Liver (tissue), 9 donors: ENCODE results near the gene ARHGEF4. TPM values are rescaled to one million over a fixed set of nuclear protein-coding genes. Genes with fewer than 3 reads are reported as not detected.

ENCODE experiments used
- DNase-seq: peaks from one replicate; pipeline ENCODE4 v3.0.0-alpha.2; 2017; ENCODE audit warnings: low spot score
- H3K27ac ChIP-seq, 2 donors: one replicate each; pipeline ENCODE4 v1.7.0; 2013; ENCODE audit warnings: inconsistent platforms in 2 of 2, low read length in 2 of 2, control low read depth in 1 of 2, low read depth in 1 of 2, mild to moderate bottlenecking in 1 of 2
- H3K27me3 ChIP-seq, 4 donors: one replicate each; pipeline versions ENCODE4 v1.6.1 to v1.7.0; 2013; ENCODE audit warnings: low read length in 3 of 4, inconsistent platforms in 1 of 4, mild to moderate bottlenecking in 1 of 4, moderate library complexity in 1 of 4; ENCODE audit not compliant: control insufficient read depth in 4 of 4, insufficient read depth in 4 of 4
- H3K36me3 ChIP-seq, 4 donors: one replicate each; pipeline versions ENCODE4 v1.6.1 to v1.7.0; 2013; ENCODE audit warnings: low read length in 3 of 4, mild to moderate bottlenecking in 3 of 4, low read depth in 1 of 4, moderate library complexity in 1 of 4; ENCODE audit not compliant: control insufficient read depth in 4 of 4, insufficient read depth in 3 of 4
- H3K4me1 ChIP-seq, 4 donors: one replicate each; pipeline versions ENCODE4 v1.6.1 to v1.7.0; 2013; ENCODE audit warnings: low read length in 3 of 4, mild to moderate bottlenecking in 3 of 4, moderate library complexity in 1 of 4; ENCODE audit not compliant: control insufficient read depth in 4 of 4, insufficient read depth in 4 of 4
- H3K4me3 ChIP-seq, 3 donors: one replicate each; pipeline versions ENCODE4 v1.6.1 to v1.7.0; 2013; ENCODE audit warnings: low read length in 3 of 3, control low read depth in 1 of 3, low read depth in 1 of 3, mild to moderate bottlenecking in 1 of 3
- H3K9ac ChIP-seq, 2 donors: one replicate each; pipeline ENCODE4 v1.7.0; 2013; ENCODE audit warnings: low read length in 2 of 2, mild to moderate bottlenecking in 2 of 2, moderate library complexity in 2 of 2, control low read depth in 1 of 2, low read depth in 1 of 2
- H3K9me3 ChIP-seq, 4 donors: one replicate each; pipeline versions ENCODE4 v1.6.1 to v1.7.0; 2013; ENCODE audit warnings: low read length in 3 of 4; ENCODE audit not compliant: control insufficient read depth in 4 of 4
- EGR1 ChIP-seq, 2 donors: IDR thresholded peaks; 2 replicates each; pipeline ENCODE4 v1.6.1; 2016 to 2018; ENCODE audit warnings: antibody characterized with exemption in 2 of 2, low read depth in 2 of 2
- FOXA1 ChIP-seq: IDR thresholded peaks from 2 replicates; pipeline ENCODE4 v1.6.1; 2016; ENCODE audit warnings: antibody characterized with exemption
- FOXA2 ChIP-seq: IDR thresholded peaks from 2 replicates; pipeline ENCODE4 v1.6.1; 2016; ENCODE audit warnings: antibody characterized with exemption
- GABPA ChIP-seq, 2 donors: IDR thresholded peaks in 1 of 2; conservative IDR thresholded peaks in 1 of 2; 2 replicates each; pipeline ENCODE4 v1.6.1; 2016; ENCODE audit warnings: antibody characterized with exemption in 2 of 2, mild to moderate bottlenecking in 1 of 2, moderate library complexity in 1 of 2
- HNF4A ChIP-seq, 2 donors: conservative IDR thresholded peaks; 2 replicates each; pipeline ENCODE4 v1.6.1; 2016; ENCODE audit warnings: antibody characterized with exemption in 2 of 2, mild to moderate bottlenecking in 2 of 2
- HNF4G ChIP-seq: IDR thresholded peaks from 2 replicates; pipeline ENCODE4 v1.6.1; 2016; ENCODE audit warnings: antibody characterized with exemption
- JUND ChIP-seq, 2 donors: IDR thresholded peaks; 2 replicates each; pipeline ENCODE4 v1.6.1; 2016; ENCODE audit warnings: antibody characterized with exemption in 2 of 2
- NR2F2 ChIP-seq: IDR thresholded peaks from 2 replicates; pipeline ENCODE4 v1.6.1; 2016; ENCODE audit warnings: antibody characterized with exemption
- RAD21 ChIP-seq, 2 donors: IDR thresholded peaks; 2 replicates each; pipeline ENCODE4 v1.6.1; 2016; ENCODE audit warnings: antibody characterized with exemption in 2 of 2, mild to moderate bottlenecking in 2 of 2
- RXRA ChIP-seq, 2 donors: IDR thresholded peaks; 2 replicates each; pipeline ENCODE4 v1.6.1; 2017 to 2018; ENCODE audit warnings: antibody characterized with exemption in 2 of 2, mild to moderate bottlenecking in 1 of 2
- SP1 ChIP-seq: IDR thresholded peaks from 2 replicates; pipeline ENCODE4 v1.6.1; 2018; ENCODE audit warnings: antibody characterized with exemption, mild to moderate bottlenecking
- TAF1 ChIP-seq: conservative IDR thresholded peaks from 2 replicates; pipeline ENCODE4 v1.6.1; 2016; ENCODE audit warnings: antibody characterized with exemption, mild to moderate bottlenecking
- YY1 ChIP-seq: IDR thresholded peaks from 2 replicates; pipeline ENCODE4 v1.6.1; 2016; ENCODE audit warnings: antibody characterized with exemption, mild to moderate bottlenecking
- polyA plus RNA-seq, 2 donors: library from polyadenylated mRNA; stranded (reverse) in 1 of 2; unstranded in 1 of 2; fragments of 200-250 nt in 1 of 2; fragments of >200 nt in 1 of 2; fragmentation: Nextera tagmentation in 1 of 2; extraction: Ambion mirVana in 1 of 2; gene quantifications; one replicate each; pipeline versions ENCODE4 v1.2.1 to v1.2.3, GENCODE V29; 2013 to 2015
- total RNA-seq, 2 donors: library from RNA; depleted of rRNA; stranded (reverse); fragments of >200 nt; gene quantifications; one replicate each; pipeline ENCODE4 v1.2.3, GENCODE V29; 2014
- TF ChIP-seq, protein P1 (sequence below): IDR thresholded peaks from 2 replicates; pipeline ENCODE4 v1.6.1; 2016; ENCODE audit warnings: antibody characterized with exemption
- TF ChIP-seq, protein P2 (sequence below): IDR thresholded peaks from 2 replicates; pipeline ENCODE4 v1.6.1; 2016; ENCODE audit warnings: antibody characterized with exemption, mild to moderate bottlenecking
- TF ChIP-seq, protein P3 (sequence below): IDR thresholded peaks from 2 replicates; pipeline ENCODE4 v1.6.1; 2016; ENCODE audit warnings: antibody characterized with exemption
- TF ChIP-seq, protein P4 (sequence below): fragments of 150-350 bp; IDR thresholded peaks from 2 replicates; pipeline ENCODE4 v1.5.1; 2017; ENCODE audit warnings: improper control_type of control experiment, low read depth, low read length; ENCODE audit not compliant: missing input control
- TF ChIP-seq, protein P5 (sequence below): IDR thresholded peaks from 2 replicates; pipeline ENCODE4 v1.6.1; 2016; ENCODE audit warnings: antibody characterized with exemption
- donor health status: healthy.
- donor health status: healthy.
- donor health status: healthy.
- donor health status: healthy.
- donor health status: healthy.

ARHGEF4 gene
- total and polyA plus RNA-seq, 4 donors: 0.08 TPM; not detected in 2

DNA sequence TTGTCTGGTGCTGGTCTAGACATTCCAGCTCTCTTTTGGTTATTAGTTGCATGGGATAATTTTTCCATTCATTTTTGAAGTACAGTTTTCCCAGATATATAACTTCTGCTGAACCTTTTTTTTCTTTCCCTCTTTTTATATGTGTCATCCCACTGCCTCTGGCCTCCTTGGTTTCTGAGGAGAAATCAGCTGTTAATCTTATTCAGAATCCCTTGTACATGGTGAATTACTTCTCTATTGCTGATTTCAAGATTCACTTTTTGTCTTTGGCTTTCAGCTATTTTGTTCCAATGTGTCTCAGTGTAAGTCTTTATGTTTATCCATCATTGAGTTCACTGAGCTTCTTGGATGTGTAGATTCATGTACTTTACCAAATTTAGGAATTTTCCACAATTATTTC lies 99.7 kb downstream of the ARHGEF4 start:
- H3K4me3 ChIP-seq: no peak overlapping the region
- no peak for DNase-seq
- H3K4me1 ChIP-seq: no peaks in the 10 kb centered on the region
- H3K9ac ChIP-seq: no peak overlapping the region
- TF ChIP-seq YY1 (no peak), HNF4A (conservative IDR thresholded peaks at IDR 0.05) (no peak), TAF1 (no peak), JUND (IDR thresholded peaks at IDR 0.05) (no peak), HNF4G (no peak), RAD21 (IDR thresholded peaks at IDR 0.05) (no peak), NR2F2 (no peak), SP1 (no peak), FOXA1 (no peak), FOXA2 (no peak), GABPA (IDR thresholded peaks at IDR 0.05 in 1 of 2, conservative IDR thresholded peaks at IDR 0.05 in 1 of 2) (no peak), RXRA (IDR thresholded peaks at IDR 0.05) (no peak), EGR1 (IDR thresholded peaks at IDR 0.05; ENCODE audit: low read depth in 2 of 2) (no peak)
- TF ChIP-seq, protein P1, sequence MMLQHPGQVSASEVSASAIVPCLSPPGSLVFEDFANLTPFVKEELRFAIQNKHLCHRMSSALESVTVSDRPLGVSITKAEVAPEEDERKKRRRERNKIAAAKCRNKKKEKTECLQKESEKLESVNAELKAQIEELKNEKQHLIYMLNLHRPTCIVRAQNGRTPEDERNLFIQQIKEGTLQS: no peak
- TF ChIP-seq, protein P2, sequence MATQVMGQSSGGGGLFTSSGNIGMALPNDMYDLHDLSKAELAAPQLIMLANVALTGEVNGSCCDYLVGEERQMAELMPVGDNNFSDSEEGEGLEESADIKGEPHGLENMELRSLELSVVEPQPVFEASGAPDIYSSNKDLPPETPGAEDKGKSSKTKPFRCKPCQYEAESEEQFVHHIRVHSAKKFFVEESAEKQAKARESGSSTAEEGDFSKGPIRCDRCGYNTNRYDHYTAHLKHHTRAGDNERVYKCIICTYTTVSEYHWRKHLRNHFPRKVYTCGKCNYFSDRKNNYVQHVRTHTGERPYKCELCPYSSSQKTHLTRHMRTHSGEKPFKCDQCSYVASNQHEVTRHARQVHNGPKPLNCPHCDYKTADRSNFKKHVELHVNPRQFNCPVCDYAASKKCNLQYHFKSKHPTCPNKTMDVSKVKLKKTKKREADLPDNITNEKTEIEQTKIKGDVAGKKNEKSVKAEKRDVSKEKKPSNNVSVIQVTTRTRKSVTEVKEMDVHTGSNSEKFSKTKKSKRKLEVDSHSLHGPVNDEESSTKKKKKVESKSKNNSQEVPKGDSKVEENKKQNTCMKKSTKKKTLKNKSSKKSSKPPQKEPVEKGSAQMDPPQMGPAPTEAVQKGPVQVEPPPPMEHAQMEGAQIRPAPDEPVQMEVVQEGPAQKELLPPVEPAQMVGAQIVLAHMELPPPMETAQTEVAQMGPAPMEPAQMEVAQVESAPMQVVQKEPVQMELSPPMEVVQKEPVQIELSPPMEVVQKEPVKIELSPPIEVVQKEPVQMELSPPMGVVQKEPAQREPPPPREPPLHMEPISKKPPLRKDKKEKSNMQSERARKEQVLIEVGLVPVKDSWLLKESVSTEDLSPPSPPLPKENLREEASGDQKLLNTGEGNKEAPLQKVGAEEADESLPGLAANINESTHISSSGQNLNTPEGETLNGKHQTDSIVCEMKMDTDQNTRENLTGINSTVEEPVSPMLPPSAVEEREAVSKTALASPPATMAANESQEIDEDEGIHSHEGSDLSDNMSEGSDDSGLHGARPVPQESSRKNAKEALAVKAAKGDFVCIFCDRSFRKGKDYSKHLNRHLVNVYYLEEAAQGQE: no peak
- TF ChIP-seq, protein P3, sequence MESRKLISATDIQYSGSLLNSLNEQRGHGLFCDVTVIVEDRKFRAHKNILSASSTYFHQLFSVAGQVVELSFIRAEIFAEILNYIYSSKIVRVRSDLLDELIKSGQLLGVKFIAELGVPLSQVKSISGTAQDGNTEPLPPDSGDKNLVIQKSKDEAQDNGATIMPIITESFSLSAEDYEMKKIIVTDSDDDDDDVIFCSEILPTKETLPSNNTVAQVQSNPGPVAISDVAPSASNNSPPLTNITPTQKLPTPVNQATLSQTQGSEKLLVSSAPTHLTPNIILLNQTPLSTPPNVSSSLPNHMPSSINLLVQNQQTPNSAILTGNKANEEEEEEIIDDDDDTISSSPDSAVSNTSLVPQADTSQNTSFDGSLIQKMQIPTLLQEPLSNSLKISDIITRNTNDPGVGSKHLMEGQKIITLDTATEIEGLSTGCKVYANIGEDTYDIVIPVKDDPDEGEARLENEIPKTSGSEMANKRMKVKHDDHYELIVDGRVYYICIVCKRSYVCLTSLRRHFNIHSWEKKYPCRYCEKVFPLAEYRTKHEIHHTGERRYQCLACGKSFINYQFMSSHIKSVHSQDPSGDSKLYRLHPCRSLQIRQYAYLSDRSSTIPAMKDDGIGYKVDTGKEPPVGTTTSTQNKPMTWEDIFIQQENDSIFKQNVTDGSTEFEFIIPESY: no peak
- TF ChIP-seq, protein P4, sequence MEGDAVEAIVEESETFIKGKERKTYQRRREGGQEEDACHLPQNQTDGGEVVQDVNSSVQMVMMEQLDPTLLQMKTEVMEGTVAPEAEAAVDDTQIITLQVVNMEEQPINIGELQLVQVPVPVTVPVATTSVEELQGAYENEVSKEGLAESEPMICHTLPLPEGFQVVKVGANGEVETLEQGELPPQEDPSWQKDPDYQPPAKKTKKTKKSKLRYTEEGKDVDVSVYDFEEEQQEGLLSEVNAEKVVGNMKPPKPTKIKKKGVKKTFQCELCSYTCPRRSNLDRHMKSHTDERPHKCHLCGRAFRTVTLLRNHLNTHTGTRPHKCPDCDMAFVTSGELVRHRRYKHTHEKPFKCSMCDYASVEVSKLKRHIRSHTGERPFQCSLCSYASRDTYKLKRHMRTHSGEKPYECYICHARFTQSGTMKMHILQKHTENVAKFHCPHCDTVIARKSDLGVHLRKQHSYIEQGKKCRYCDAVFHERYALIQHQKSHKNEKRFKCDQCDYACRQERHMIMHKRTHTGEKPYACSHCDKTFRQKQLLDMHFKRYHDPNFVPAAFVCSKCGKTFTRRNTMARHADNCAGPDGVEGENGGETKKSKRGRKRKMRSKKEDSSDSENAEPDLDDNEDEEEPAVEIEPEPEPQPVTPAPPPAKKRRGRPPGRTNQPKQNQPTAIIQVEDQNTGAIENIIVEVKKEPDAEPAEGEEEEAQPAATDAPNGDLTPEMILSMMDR: no peak
- TF ChIP-seq, protein P5, sequence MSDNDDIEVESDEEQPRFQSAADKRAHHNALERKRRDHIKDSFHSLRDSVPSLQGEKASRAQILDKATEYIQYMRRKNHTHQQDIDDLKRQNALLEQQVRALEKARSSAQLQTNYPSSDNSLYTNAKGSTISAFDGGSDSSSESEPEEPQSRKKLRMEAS: no peak
- H3K36me3 ChIP-seq: no peaks in the 10 kb centered on the region
- H3K27ac ChIP-seq: no peak overlapping the region
- no peaks in the 10 kb centered on the region for H3K27me3 ChIP-seq
- peaks cover 0 to 4% (median 2%) of the 10 kb centered on the region in 4 donors for H3K9me3 ChIP-seq
